Neuron (in vitro differentiated cells): Measurements from ENCODE around the gene GAB2.

Experiments
- H2AFZ ChIP-seq: one replicate; pipeline ENCODE4 v1.6.1; 2013; ENCODE audit warnings: low read depth, mild to moderate bottlenecking, inconsistent platforms, low read length, moderate library complexity
- H3K27me3 ChIP-seq: one replicate; pipeline ENCODE4 v1.6.1; 2013; ENCODE audit warnings: low read length; ENCODE audit not compliant: insufficient read depth
- H3K36me3 ChIP-seq: one replicate; pipeline ENCODE4 v1.6.1; 2013; ENCODE audit warnings: low read length; ENCODE audit not compliant: insufficient read depth
- H3K4me1 ChIP-seq: one replicate; pipeline ENCODE4 v1.6.1; 2013; ENCODE audit warnings: low read length; ENCODE audit not compliant: insufficient read depth
- H3K4me3 ChIP-seq: 2 replicates; pipeline ENCODE4 v1.5.1; 2013; ENCODE audit warnings: mild to moderate bottlenecking, low read length, moderate library complexity
- H3K9me3 ChIP-seq: one replicate; pipeline ENCODE4 v1.6.1; 2013; ENCODE audit warnings: low read length

GAB2 gene

DNA sequence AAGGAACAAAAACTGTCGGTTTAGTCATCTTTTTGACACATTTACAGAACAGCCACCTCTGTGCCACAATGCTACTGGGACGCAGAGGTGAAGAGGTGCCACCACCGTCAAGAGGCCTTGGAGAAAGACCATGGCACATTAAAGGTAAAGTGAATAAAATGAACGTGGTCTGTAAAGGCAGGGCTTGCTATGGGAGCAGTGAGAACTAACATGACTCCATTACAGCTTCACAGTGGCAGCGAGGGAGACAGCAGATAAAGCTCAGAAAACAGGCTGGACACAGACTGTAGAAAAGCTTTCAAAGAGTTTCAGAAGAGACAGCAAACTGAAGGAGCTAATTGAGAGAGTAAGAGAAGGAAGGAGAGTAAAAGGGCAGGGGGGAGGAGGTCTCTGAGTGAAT lies 102.9 kb downstream of the GAB2 start:
- H3K4me3 ChIP-seq: no peak overlapping the region
- H3K27me3 ChIP-seq: no peaks in the 10 kb centered on the region
- no peaks in the 10 kb centered on the region for H3K36me3 ChIP-seq
- H2AFZ ChIP-seq: no peak overlapping the region
- H3K9me3 ChIP-seq: no peaks in the 10 kb centered on the region
- H3K4me1 ChIP-seq: peaks cover 34% of the 10 kb centered on the region

DNA sequence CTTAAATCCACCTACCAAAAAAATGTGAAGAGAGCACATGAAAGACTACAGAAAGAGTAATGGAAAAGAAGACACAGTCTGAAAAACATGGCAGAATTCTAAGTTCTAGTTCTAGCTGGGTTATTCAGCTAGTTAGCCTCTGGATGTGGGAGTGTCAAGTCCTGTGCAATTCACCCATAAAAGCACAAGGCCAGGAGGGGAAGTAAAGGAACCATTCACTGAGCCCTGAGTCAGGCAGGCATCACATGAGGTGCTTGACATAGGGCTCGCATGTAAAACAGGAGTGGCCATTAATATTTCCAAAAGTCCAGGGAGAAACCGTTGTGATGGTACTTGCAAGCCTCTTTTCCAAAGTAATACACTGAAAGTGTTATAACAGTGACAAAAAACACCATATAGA lies 103.7 kb downstream of the GAB2 start:
- H2AFZ ChIP-seq: no peak overlapping the region
- no peak overlapping the region for H3K4me3 ChIP-seq
- H3K4me1 ChIP-seq: peaks cover 26% of the 10 kb centered on the region
- H3K9me3 ChIP-seq: no peaks in the 10 kb centered on the region
- no peaks in the 10 kb centered on the region for H3K36me3 ChIP-seq
- no peaks in the 10 kb centered on the region for H3K27me3 ChIP-seq

DNA sequence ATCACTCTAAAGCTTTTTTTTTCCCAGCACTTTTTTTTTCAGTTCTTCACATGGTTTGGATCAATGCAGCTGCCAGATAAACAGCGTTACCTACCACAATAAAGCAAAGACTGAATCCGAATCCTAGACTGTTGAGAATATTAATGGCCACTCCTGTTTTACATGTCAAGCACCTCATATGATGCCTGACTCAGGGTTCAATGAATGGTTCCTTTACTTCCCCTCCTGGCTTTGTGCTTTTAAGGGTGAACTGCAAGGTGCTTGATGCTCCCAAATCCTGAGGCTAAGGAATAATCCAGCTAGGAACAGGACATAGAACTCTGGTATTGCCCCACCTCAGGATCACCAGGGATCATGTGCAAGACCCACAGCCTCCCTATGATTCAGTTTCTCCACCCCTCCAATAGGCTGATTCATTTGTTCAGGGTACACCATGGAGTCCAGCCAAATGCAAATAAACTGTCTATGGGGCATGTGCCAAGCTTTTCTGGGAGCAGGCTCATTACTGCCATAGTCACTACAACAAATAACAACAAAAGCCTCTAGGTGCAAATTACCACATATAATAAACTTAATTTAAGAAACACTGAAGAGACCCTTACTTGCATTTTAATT lies 104.3 kb downstream of the GAB2 start:
- no peaks in the 10 kb centered on the region for H3K36me3 ChIP-seq
- no peaks in the 10 kb centered on the region for H3K9me3 ChIP-seq
- H2AFZ ChIP-seq: no peak overlapping the region
- no peaks in the 10 kb centered on the region for H3K27me3 ChIP-seq
- H3K4me3 ChIP-seq: no peak overlapping the region
- peaks cover 20% of the 10 kb centered on the region for H3K4me1 ChIP-seq

DNA sequence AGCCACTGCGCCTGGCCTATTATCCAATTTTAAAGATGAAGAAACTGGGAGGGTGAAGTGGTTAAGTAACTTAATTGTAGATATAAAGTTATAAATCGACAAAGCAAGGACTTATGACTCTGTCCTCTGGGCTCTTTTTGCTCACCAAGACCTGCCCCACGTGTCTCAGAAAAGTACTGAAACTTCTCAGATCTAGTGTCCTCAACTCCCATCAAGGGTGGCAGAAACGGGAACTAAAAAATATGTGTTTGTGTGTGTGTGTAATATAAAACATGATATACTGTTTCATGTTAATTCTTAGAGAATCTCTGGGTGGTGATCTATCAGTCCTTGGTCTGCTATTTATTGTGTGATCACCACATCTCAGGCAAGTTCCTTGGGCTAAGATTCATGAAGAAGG lies 104.9 kb downstream of the GAB2 start:
- no peak overlapping the region for H2AFZ ChIP-seq
- H3K4me1 ChIP-seq: peaks cover 14% of the 10 kb centered on the region
- no peak overlapping the region for H3K4me3 ChIP-seq
- no peaks in the 10 kb centered on the region for H3K9me3 ChIP-seq
- no peaks in the 10 kb centered on the region for H3K36me3 ChIP-seq
- no peaks in the 10 kb centered on the region for H3K27me3 ChIP-seq

- H3K4me3 ChIP-seq: no peak overlapping the region
- H3K4me1 ChIP-seq: peaks cover 11% of the 10 kb centered on the region
- H3K9me3 ChIP-seq: no peaks in the 10 kb centered on the region
- H3K27me3 ChIP-seq: no peaks in the 10 kb centered on the region
- H3K36me3 ChIP-seq: no peaks in the 10 kb centered on the region
- H2AFZ ChIP-seq: no peak overlapping the region
Observed at GRCh38 chr11:78311702-78312371, 105.8 kb downstream of the GAB2 start.

DNA sequence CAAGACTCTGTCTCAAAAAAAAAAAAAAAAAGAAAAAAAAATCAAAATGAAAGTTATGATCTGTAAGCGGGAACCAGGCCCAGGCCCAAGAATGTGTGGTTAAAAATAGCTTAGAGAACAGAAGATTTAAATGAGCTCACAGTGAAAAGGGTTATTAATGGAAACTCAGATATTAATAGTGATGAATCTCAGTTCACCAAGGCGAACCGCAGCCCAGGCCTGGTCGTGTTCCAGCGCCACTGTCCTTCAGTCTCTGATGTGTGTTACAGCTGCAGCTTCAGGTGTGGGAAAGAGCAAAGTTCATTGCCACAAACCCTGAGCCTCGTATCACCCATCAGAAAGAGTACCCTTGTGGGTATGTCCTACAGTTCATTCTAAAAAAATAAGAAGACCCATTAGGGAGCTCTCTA lies 107.1 kb downstream of the GAB2 start:
- Histone ChIP-seq H2AFZ (no peak overlapping the region), H3K9me3 (no peaks in the 10 kb centered on the region), H3K27me3 (no peaks in the 10 kb centered on the region), H3K4me1 (peaks cover 11% of the 10 kb centered on the region), H3K4me3 (no peak overlapping the region), H3K36me3 (no peaks in the 10 kb centered on the region)

- H3K9me3 ChIP-seq: no peaks in the 10 kb centered on the region
Observed at GRCh38 chr11:78304201-78304600, 113.4 kb downstream of the GAB2 start.

DNA sequence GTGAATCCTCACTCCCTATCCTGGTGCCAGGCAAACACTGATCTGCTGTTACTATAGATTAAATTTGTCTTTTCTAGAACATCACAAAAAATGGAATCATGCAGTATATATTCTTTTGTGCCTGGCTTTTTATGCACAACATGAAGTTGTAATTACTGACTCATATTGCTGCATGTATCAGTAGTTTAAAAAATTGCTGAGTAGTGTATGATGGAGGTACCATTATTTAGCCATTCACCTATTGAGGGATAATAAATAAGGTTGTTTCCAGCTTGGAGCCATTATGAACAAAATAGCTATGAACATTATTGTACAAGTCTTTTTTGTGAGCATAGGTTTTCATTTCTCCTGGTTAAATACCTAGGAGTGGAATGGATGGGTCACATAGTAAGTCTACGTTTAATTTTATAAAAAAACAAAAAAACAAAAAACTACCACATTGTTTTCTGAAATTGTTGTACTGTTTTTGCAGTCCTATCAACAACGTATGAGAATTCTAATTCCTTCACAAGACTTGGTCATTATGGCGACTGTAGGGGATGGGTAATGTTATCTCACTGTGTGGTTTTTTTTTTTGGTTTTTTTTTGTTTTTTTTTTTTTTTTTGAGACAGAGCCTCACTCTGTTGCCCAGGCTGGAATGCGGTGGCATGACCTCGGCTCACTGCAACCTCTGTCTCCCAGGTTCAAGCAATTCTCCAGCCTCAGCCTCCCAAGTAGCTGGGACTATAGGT lies 117.3 kb downstream of the GAB2 start:
- Histone ChIP-seq H3K4me3 (no peak overlapping the region), H3K36me3 (no peaks in the 10 kb centered on the region), H2AFZ (no peak overlapping the region), H3K9me3 (no peaks in the 10 kb centered on the region), H3K4me1 (peaks cover 38% of the 10 kb centered on the region), H3K27me3 (no peaks in the 10 kb centered on the region)

More at GRCh38 chr11:78304201-78304600, 113.4 kb downstream of the GAB2 start:
- Histone ChIP-seq H3K27me3 (no peaks in the 10 kb centered on the region), H3K4me3 (no peak overlapping the region), H2AFZ (no peak overlapping the region), H3K36me3 (no peaks in the 10 kb centered on the region), H3K4me1 (peaks cover 17% of the 10 kb centered on the region)

DNA sequence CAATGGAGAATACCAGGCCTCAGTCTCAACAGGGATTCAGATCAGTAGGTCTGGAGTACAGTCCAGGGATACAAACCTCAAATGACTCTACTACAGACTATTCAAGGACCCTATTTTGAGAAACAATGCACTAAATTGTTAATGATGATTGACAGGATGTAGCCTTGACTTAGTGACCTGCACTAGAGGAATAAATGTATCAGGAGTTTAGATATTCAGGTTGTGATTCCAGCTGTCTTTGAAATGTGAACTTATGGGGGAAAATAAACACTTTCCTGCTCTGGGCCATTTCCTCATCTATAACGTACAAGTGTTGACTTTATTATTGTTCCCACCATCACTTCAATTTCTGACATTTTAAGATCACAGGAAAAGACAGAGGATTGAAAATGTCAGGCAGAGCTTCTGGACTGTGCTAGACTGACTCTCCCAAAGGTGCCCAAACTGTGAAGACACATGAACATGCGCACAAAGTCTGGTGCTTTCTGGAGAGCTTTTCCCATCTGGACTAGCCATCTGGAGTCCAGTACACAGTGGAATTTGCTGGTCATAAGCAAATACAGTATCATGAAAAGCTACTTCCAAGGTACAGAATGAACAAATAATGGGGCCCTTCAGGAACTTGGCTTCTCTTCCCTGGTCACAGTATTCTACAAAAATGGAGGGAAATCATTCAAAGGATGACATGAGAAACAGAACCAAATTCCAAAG lies 118.5 kb downstream of the GAB2 start:
- Histone ChIP-seq H2AFZ (no peak overlapping the region), H3K9me3 (no peaks in the 10 kb centered on the region), H3K27me3 (no peaks in the 10 kb centered on the region), H3K36me3 (no peaks in the 10 kb centered on the region), H3K4me3 (no peak overlapping the region), H3K4me1 (peaks cover 34% of the 10 kb centered on the region)

- no peak overlapping the region for H3K4me3 ChIP-seq
- H3K36me3 ChIP-seq: no peaks in the 10 kb centered on the region
- no peaks in the 10 kb centered on the region for H3K9me3 ChIP-seq
- H3K4me1 ChIP-seq: peaks cover 34% of the 10 kb centered on the region
- no peaks in the 10 kb centered on the region for H3K27me3 ChIP-seq
- no peak overlapping the region for H2AFZ ChIP-seq
Observed at GRCh38 chr11:78298291-78298771, 119.3 kb downstream of the GAB2 start.

DNA sequence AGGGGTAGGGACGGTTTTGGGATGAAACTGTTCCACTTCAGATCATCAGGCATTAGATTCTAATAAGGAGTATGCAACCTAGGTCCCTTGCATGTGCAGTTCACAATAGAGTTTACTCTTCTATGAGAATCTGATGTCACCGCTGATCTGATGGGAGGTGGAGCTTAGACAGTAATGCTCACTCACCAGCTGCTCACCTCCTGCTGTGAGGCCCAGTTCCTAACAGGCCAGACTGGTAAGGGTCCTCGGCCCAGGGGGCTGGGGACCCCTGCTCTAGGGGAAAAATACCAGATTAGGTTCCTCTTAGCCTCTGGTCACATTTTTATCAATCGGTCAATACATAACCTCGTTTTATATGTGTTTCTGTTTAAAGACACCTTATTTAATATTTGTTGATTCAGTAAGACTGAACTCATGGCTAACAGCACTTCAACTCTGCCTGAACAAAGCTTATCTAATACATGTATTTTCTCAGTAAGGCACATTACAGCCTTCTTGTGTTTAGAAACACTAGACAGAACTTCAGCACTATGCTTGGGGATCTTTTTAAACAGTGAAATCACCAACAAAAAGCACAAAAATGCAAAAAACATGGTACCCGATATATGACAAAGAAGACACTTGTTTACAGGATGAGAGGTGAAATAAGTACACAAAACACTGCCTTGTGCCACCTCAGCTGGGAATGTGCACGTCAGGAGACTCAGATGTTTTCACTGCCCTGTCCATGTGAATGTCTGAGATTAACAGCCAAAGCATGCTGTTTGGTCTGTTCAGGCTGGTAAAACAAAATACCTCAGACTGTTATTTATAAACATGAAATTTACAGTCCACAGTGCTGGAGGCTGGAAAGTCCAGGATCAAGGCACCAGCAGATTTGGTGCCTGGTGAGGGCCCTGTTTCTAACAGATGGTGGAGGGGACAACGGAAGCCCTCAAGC lies 121.4 kb downstream of the GAB2 start:
- no peaks in the 10 kb centered on the region for H3K36me3 ChIP-seq
- H3K27me3 ChIP-seq: no peaks in the 10 kb centered on the region
- no peak overlapping the region for H3K4me3 ChIP-seq
- no peak overlapping the region for H2AFZ ChIP-seq
- H3K4me1 ChIP-seq: peaks cover 34% of the 10 kb centered on the region
- H3K9me3 ChIP-seq: no peaks in the 10 kb centered on the region

DNA sequence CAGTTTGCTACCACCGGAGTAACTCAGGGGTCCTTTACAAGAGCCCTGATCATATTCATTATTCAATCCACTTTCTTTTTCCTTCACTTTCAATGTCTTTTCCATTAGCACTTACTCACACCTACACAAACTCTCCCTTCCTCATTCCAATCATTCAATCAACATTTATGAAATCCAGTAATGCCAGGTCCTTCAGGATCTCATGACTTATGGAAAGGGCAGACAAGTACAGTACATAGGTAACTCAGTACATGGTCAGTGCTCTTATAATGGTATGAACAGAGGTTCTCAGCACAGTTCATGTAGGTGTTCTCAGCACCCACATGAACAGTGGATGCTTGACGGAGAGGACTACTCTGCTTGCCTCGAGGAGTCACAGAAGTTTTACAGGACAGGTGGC lies 122.3 kb downstream of the GAB2 start:
- H3K27me3 ChIP-seq: no peaks in the 10 kb centered on the region
- no peak overlapping the region for H3K4me3 ChIP-seq
- H2AFZ ChIP-seq: no peak overlapping the region
- H3K9me3 ChIP-seq: no peaks in the 10 kb centered on the region
- peaks cover 33% of the 10 kb centered on the region for H3K4me1 ChIP-seq
- no peaks in the 10 kb centered on the region for H3K36me3 ChIP-seq
